OCI-LY3 (cell line): ENCODE data around the gene SENP6.
"Not testable (repeated sequence)": the region's sequence is repeated elsewhere in the genome, so short reads cannot be mapped to it uniquely, and the experiment has no call there.

ENCODE experiments used
- H2AFZ ChIP-seq: fragments of 200-600, 300-600 bp; shearing (Covaris generic); 2 replicates; pipeline ENCODE4 v1.6.0; 2014; ENCODE audit warnings: antibody characterized with exemption, low read depth, low read length
- H3K27ac ChIP-seq: fragments of 200-600, 300-600 bp; sonication (generic); 2 replicates; pipeline ENCODE4 v1.5.1; 2014; ENCODE audit warnings: mild to moderate bottlenecking, low read length, moderate library complexity, mixed read lengths
- H3K27me3 ChIP-seq: fragments of 200-600, 300-600 bp; sonication (generic); 2 replicates; pipeline ENCODE4 v1.6.1; 2014; ENCODE audit warnings: low read depth, low read length, mixed read lengths
- H3K36me3 ChIP-seq: fragments of 200-600, 300-600 bp; sonication (generic); replicated peaks from 2 replicates; pipeline ENCODE3; 2014; ENCODE audit warnings: low read depth, low read length, mixed read lengths
- H3K4me1 ChIP-seq: fragments of 300-600, 200-600 bp; sonication (generic); 2 replicates; pipeline ENCODE4 v1.6.1; 2014; ENCODE audit warnings: low read length, mixed read lengths
- H3K4me2 ChIP-seq: fragments of 200-600, 300-600 bp; sonication (generic); 2 replicates; pipeline ENCODE4 v1.6.1; 2014; ENCODE audit warnings: low read length, mixed read lengths
- H3K4me3 ChIP-seq: fragments of 300-600, 200-600 bp; sonication (generic); 2 replicates; pipeline ENCODE4 v1.5.1; 2014; ENCODE audit warnings: antibody characterized with exemption, mild to moderate bottlenecking, low read length, moderate library complexity
- H3K79me2 ChIP-seq: fragments of 300-600, 200-600 bp; shearing (Covaris generic); 2 replicates; pipeline ENCODE4 v1.6.1; 2014; ENCODE audit warnings: mild to moderate bottlenecking, low read length, mixed read lengths
- H3K9ac ChIP-seq: fragments of 300-600, 200-600 bp; shearing (Covaris generic); 2 replicates; pipeline ENCODE4 v1.6.0; 2014; ENCODE audit warnings: mild to moderate bottlenecking, low read length, moderate library complexity
- H3K9me3 ChIP-seq: fragments of 200-600, 300-600 bp; shearing (Covaris generic); 2 replicates; pipeline ENCODE4 v1.6.1; 2014; ENCODE audit warnings: low read length, mixed read lengths; ENCODE audit not compliant: insufficient read depth
- H4K20me1 ChIP-seq: fragments of 200-600, 300-600 bp; sonication (generic); 2 replicates; pipeline ENCODE4 v1.6.1; 2016; ENCODE audit warnings: low read length, mixed read lengths; ENCODE audit not compliant: insufficient read depth
- CTCF ChIP-seq: fragments of 200-600, 300-600 bp; sonication (generic); IDR thresholded peaks from 2 replicates; pipeline ENCODE4 v1.5.1; 2014; ENCODE audit warnings: antibody characterized with exemption, low read length, low read depth
- EZH2phosphoT487 ChIP-seq: fragments of 200-600 bp; shearing (Covaris generic); IDR thresholded peaks from 2 replicates; pipeline ENCODE4 v1.6.1; 2018; ENCODE audit warnings: antibody characterized with exemption, mixed run types, low read depth

The SENP6 gene

GRCh38 chr6:75711173-75711572 lies 109.5 kb downstream of the SENP6 start:
- Histone ChIP-seq H3K9me3 (no peaks in the 10 kb centered on the region), H3K9ac (no peak overlapping the region), H3K4me1 (no peaks in the 10 kb centered on the region), H4K20me1 (no peaks in the 10 kb centered on the region; the same call in 1 of the 2 replicates), H3K36me3 (peaks cover 40% of the 10 kb centered on the region), H3K79me2 (no peaks in the 10 kb centered on the region), H3K4me3 (no peak overlapping the region), H3K4me2 (no peak overlapping the region), H3K27me3 (no peaks in the 10 kb centered on the region), H2AFZ (no peak overlapping the region), H3K27ac (no peak overlapping the region)
- no peak for TF ChIP-seq CTCF
- TF ChIP-seq EZH2phosphoT487: no peak

- H3K36me3 ChIP-seq: peaks cover 24% of the 10 kb centered on the region
- no peaks in the 10 kb centered on the region for H3K9me3 ChIP-seq
- no peaks in the 10 kb centered on the region for H3K27me3 ChIP-seq
- H3K4me2 ChIP-seq: no peak overlapping the region
- H3K27ac ChIP-seq: no peak overlapping the region
- TF ChIP-seq CTCF (no peak), EZH2phosphoT487 (no peak)
- H2AFZ ChIP-seq: no peak overlapping the region
- H3K4me3 ChIP-seq: no peak overlapping the region
- no peaks in the 10 kb centered on the region for H3K4me1 ChIP-seq
- no peaks in the 10 kb centered on the region for H3K79me2 ChIP-seq
- H3K9ac ChIP-seq: no peak overlapping the region
- no peaks in the 10 kb centered on the region; the same call in 1 of the 2 replicates for H4K20me1 ChIP-seq
These were observed 117.5 kb downstream of the SENP6 start for GRCh38 chr6:75719133-75719532.

- no peak overlapping the region for H3K9ac ChIP-seq
- no peak overlapping the region for H3K4me3 ChIP-seq
- H3K36me3 ChIP-seq: peaks cover 5% of the 10 kb centered on the region
- H3K4me2 ChIP-seq: no peak overlapping the region
- TF ChIP-seq EZH2phosphoT487 (no peak), CTCF (no peak)
- no peak overlapping the region for H3K27ac ChIP-seq
- no peaks in the 10 kb centered on the region for H3K27me3 ChIP-seq
- H3K9me3 ChIP-seq: no peaks in the 10 kb centered on the region
- H2AFZ ChIP-seq: no peak overlapping the region
- H3K79me2 ChIP-seq: no peaks in the 10 kb centered on the region
- no peaks in the 10 kb centered on the region for H3K4me1 ChIP-seq
- H4K20me1 ChIP-seq: no peaks in the 10 kb centered on the region
These were observed 121.7 kb downstream of the SENP6 start for GRCh38 chr6:75723382-75723781.

- Histone ChIP-seq H3K4me1 (no peaks in the 10 kb centered on the region), H2AFZ (no peak overlapping the region), H3K27ac (no peak overlapping the region), H3K27me3 (no peaks in the 10 kb centered on the region), H3K36me3 (no peaks in the 10 kb centered on the region), H4K20me1 (no peaks in the 10 kb centered on the region), H3K9ac (no peak overlapping the region), H3K4me3 (no peak overlapping the region), H3K4me2 (no peak overlapping the region), H3K79me2 (no peaks in the 10 kb centered on the region), H3K9me3 (no peaks in the 10 kb centered on the region)
- TF ChIP-seq CTCF (no peak), EZH2phosphoT487 (no peak)
These were observed 125.5 kb downstream of the SENP6 start for GRCh38 chr6:75727206-75727605.

- H4K20me1 ChIP-seq, H3K4me2 ChIP-seq, H3K27me3 ChIP-seq, H2AFZ ChIP-seq, H3K9me3 ChIP-seq, H3K4me1 ChIP-seq, H3K4me3 ChIP-seq, H3K9ac ChIP-seq, H3K27ac ChIP-seq, H3K79me2 ChIP-seq, H3K36me3 ChIP-seq: not testable (repeated sequence)
These were observed 129.3 kb downstream of the SENP6 start for GRCh38 chr6:75731029-75731428.
